HepG2 (cell line): ENCODE data around the gene TNPO3.

ENCODE experiments used
- AGO1 ChIP-seq: fragments of 200-400 bp; formaldehyde crosslinking; IDR thresholded peaks from 2 replicates; pipeline ENCODE4 v1.6.1; 2017; ENCODE audit warnings: mild to moderate bottlenecking, low read depth, low read length, moderate library complexity; ENCODE audit not compliant: poor library complexity, severe bottlenecking
- CTCF ChIP-seq: sonication (generic); formaldehyde crosslinking; IDR thresholded peaks from 2 replicates; pipeline ENCODE4 v1.5.0; 2020; ENCODE audit warnings: mild to moderate bottlenecking, missing genetic modification reagents, moderate library complexity
- E2F1 ChIP-seq: sonication (generic); formaldehyde crosslinking; IDR thresholded peaks from 2 replicates; pipeline ENCODE4 v1.5.0; 2020; ENCODE audit warnings: missing genetic modification reagents
- HDAC2 ChIP-seq: sonication (generic); formaldehyde crosslinking; IDR thresholded peaks from 2 replicates; pipeline ENCODE4 v1.4.0; 2020; ENCODE audit warnings: missing genetic modification reagents
- NBN ChIP-seq: fragments of 450-650 bp; conservative IDR thresholded peaks from 2 replicates; pipeline ENCODE4 v1.6.1; 2017
- NCOR1 ChIP-seq: fragments of 200-600 bp; sonication (generic); IDR thresholded peaks from 2 replicates; pipeline ENCODE4 v1.7.0; 2017; ENCODE audit warnings: antibody characterized with exemption, low read length, borderline replicate concordance
- SP2 ChIP-seq: sonication (generic); formaldehyde crosslinking; IDR thresholded peaks from 2 replicates; pipeline ENCODE4 v1.5.1; 2020; ENCODE audit warnings: mild to moderate bottlenecking, missing genetic modification reagents
- ZNF143 ChIP-seq: sonication (generic); formaldehyde crosslinking; IDR thresholded peaks from 2 replicates; pipeline ENCODE4 v1.4.0; 2020; ENCODE audit warnings: missing genetic modification reagents
- ZNF207 ChIP-seq: fragments of 450-650 bp; IDR thresholded peaks from 2 replicates; pipeline ENCODE4 v1.6.1; 2016; ENCODE audit warnings: antibody characterized with exemption, borderline replicate concordance
- ZNF260 ChIP-seq: sonication (generic); formaldehyde crosslinking; IDR thresholded peaks from 2 replicates; pipeline ENCODE4 v1.4.0; 2020; ENCODE audit warnings: missing genetic modification reagents, low read depth, mild to moderate bottlenecking, borderline replicate concordance
- ZNF441 ChIP-seq: sonication (generic); formaldehyde crosslinking; IDR thresholded peaks from 2 replicates; pipeline ENCODE4 v1.7.0; 2021; ENCODE audit warnings: missing genetic modification reagents, borderline replicate concordance
- ZNF512 ChIP-seq: sonication (generic); formaldehyde crosslinking; IDR thresholded peaks from 2 replicates; pipeline ENCODE4 v1.4.0; 2020; ENCODE audit warnings: mild to moderate bottlenecking, missing genetic modification reagents
- ZNF513 ChIP-seq: sonication (generic); formaldehyde crosslinking; conservative IDR thresholded peaks from 2 replicates; pipeline ENCODE4 v1.5.0; 2020; ENCODE audit warnings: missing genetic modification reagents

GRCh38 chr7:128982105-128982504 lies 72.8 kb downstream of the TNPO3 start:
- no peak for TF ChIP-seq ZNF512 (CRISPR knock-in tag)
- TF ChIP-seq NBN = no peak
- TF ChIP-seq ZNF513 (CRISPR knock-in tag) = no peak
- TF ChIP-seq HDAC2 (CRISPR knock-in tag) = no peak
- no peak for TF ChIP-seq CTCF
- no peak for TF ChIP-seq E2F1 (CRISPR knock-in tag)
- TF ChIP-seq SP2 = no peak
- no peak for TF ChIP-seq ZNF143 (CRISPR knock-in tag)
- no peak for TF ChIP-seq ZNF260 (CRISPR knock-in tag)
- no peak for TF ChIP-seq ZNF441
- TF ChIP-seq NCOR1 = no peak
- TF ChIP-seq AGO1 = no peak
- no peak for TF ChIP-seq ZNF207
